K562 (cell line): ENCODE measurements around the gene SMARCB1. TPM values are rescaled to one million over a fixed set of nuclear protein-coding genes. Genes with fewer than 3 reads are reported as not detected.

ENCODE experiments used
- CHCHD3 ChIP-seq: fragments of 250-450 bp; sonication (Bioruptor Pico); IDR thresholded peaks from 2 replicates; pipeline ENCODE4 v2.1.2; 2022; ENCODE audit warnings: mild to moderate bottlenecking
- NUFIP1 ChIP-seq: fragments of 450-650 bp; IDR thresholded peaks from 2 replicates; pipeline ENCODE4 v1.6.1; 2018; ENCODE audit not compliant: partially characterized antibody
- PHF20 ChIP-seq: fragments of 450-650 bp; IDR thresholded peaks from 2 replicates; pipeline ENCODE4 v1.6.1; 2018; ENCODE audit not compliant: partially characterized antibody
- SIN3A ChIP-seq, 2 experiments: fragments of 150-350 bp in 1 of 2; IDR thresholded peaks; 2 replicates each; pipeline ENCODE4 v1.6.1; 2011 to 2016; ENCODE audit warnings: borderline replicate concordance in 2 of 2, low read depth in 2 of 2, low read length in 2 of 2, mild to moderate bottlenecking in 2 of 2, moderate library complexity in 2 of 2; ENCODE audit not compliant: control insufficient read depth in 1 of 2
- SNRNP70 ChIP-seq: fragments of 200-400 bp; formaldehyde crosslinking; optimal IDR thresholded peaks from 2 replicates; pipeline ENCODE3; 2017; ENCODE audit warnings: low read depth, low read length
- TAF15 ChIP-seq: fragments of 200-400 bp; formaldehyde crosslinking; IDR thresholded peaks from 2 replicates; pipeline ENCODE4 v1.6.1; 2017; ENCODE audit warnings: mild to moderate bottlenecking, low read depth, low read length, moderate library complexity
- TBP ChIP-seq: optimal IDR thresholded peaks from 2 replicates; pipeline ENCODE3; 2011; ENCODE audit warnings: low read depth, low read length, improper control_type of control experiment
- TGIF2 ChIP-seq: sonication (generic); formaldehyde crosslinking; IDR thresholded peaks from 2 replicates; pipeline ENCODE4 v1.8.1; 2022; ENCODE audit warnings: mild to moderate bottlenecking, missing genetic modification reagents, moderate library complexity
- ZFP36 ChIP-seq: fragments of 150-350 bp; IDR thresholded peaks from 2 replicates; pipeline ENCODE4 v1.6.1; 2018; ENCODE audit warnings: low read length, low read depth; ENCODE audit not compliant: partially characterized antibody
- ZNF830 ChIP-seq: fragments of 250-450 bp; sonication (Bioruptor Pico); IDR thresholded peaks from 2 replicates; pipeline ENCODE4 v1.5.0; 2021; ENCODE audit warnings: mild to moderate bottlenecking
- polyA plus RNA-seq, 8 experiments: library from polyadenylated mRNA; depleted of rRNA in 4 of 8; stranded (reverse) in 5 of 8; unstranded in 3 of 8; fragments of >200 nt; fragmentation: Nextera tagmentation in 2 of 8; fragmentation: Illumina TruSeq in 1 of 8; extraction: Ambion mirVana in 2 of 8; extraction: Trizol in 1 of 8; gene quantifications; 2 replicates each; pipeline versions ENCODE4 v1.2.1 to v1.2.3, GENCODE V29; 2011 to 2014; ENCODE audit warnings: inconsistent platforms in 1 of 8, missing spikeins in 1 of 8
- total RNA-seq, 7 experiments: library from RNA; depleted of rRNA in 6 of 7; stranded (reverse); fragments of >200 nt in 6 of 7; fragmentation: Illumina TruSeq in 2 of 7; extraction: Trizol in 2 of 7; gene quantifications; 2 replicates each; pipeline versions ENCODE4 v1.2.1 to v1.2.3, GENCODE V29; 2011 to 2021; ENCODE audit warnings: low replicate concordance in 1 of 7
- TF ChIP-seq, protein P1 (sequence below): sonication (generic); formaldehyde crosslinking; IDR thresholded peaks from 2 replicates; pipeline ENCODE4 v1.8.1; 2023; ENCODE audit warnings: mild to moderate bottlenecking, missing genetic modification reagents
- TF ChIP-seq, protein P2 (sequence below): fragments of 250-450 bp; sonication (Bioruptor Pico); IDR thresholded peaks from 2 replicates; pipeline ENCODE4 v1.5.0; 2020; ENCODE audit warnings: mild to moderate bottlenecking
- TF ChIP-seq, protein P3 (sequence below): fragments of 450-650 bp; IDR thresholded peaks from 2 replicates; pipeline ENCODE4 v1.6.1; 2018; ENCODE audit not compliant: partially characterized antibody
- TF ChIP-seq, protein P4 (sequence below): sonication (generic); formaldehyde crosslinking; IDR thresholded peaks from 2 replicates; pipeline ENCODE4 v1.4.0; 2020; ENCODE audit warnings: mild to moderate bottlenecking, missing genetic modification reagents

SMARCB1 gene
- total and polyA plus RNA-seq, 9 of the 15 experiments (the other 6 are each of a cell fraction or from before 2014, with no cell fraction given) = 1.2 to 113 (median 65.4) TPM

DNA sequence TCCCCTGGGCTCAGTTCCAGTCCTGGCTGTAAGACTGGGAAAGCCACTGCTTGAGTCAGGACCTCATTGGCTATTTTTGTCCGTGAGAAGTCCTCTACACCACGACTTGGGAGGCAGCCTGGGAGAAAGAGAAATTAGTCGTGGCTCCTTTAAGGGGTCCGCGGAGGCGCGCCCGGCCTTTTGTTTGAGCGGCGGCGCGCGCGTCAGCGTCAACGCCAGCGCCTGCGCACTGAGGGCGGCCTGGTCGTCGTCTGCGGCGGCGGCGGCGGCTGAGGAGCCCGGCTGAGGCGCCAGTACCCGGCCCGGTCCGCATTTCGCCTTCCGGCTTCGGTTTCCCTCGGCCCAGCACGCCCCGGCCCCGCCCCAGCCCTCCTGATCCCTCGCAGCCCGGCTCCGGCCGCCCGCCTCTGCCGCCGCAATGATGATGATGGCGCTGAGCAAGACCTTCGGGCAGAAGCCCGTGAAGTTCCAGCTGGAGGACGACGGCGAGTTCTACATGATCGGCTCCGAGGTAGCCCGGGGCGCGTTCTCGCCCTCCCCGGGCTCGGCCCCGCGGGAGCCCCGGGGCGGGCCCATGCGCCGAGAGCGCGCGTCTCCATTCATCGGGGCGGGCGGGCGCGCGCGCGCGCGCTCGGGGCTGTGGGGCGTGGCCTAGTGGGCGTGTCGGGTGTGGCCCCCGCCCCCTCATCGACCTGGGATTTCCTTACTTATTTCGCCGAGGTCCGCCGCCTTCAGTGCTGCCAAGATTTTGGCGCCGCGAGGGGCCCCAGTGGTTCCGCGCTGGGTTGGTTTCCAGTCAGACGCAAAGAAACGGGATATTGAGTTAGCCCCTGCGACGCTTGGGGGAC, at the start of gene SMARCB1 (continued):
- TF ChIP-seq, protein P1, sequence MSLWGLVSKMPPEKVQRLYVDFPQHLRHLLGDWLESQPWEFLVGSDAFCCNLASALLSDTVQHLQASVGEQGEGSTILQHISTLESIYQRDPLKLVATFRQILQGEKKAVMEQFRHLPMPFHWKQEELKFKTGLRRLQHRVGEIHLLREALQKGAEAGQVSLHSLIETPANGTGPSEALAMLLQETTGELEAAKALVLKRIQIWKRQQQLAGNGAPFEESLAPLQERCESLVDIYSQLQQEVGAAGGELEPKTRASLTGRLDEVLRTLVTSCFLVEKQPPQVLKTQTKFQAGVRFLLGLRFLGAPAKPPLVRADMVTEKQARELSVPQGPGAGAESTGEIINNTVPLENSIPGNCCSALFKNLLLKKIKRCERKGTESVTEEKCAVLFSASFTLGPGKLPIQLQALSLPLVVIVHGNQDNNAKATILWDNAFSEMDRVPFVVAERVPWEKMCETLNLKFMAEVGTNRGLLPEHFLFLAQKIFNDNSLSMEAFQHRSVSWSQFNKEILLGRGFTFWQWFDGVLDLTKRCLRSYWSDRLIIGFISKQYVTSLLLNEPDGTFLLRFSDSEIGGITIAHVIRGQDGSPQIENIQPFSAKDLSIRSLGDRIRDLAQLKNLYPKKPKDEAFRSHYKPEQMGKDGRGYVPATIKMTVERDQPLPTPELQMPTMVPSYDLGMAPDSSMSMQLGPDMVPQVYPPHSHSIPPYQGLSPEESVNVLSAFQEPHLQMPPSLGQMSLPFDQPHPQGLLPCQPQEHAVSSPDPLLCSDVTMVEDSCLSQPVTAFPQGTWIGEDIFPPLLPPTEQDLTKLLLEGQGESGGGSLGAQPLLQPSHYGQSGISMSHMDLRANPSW (CRISPR knock-in tag) = no peak
- TF ChIP-seq NUFIP1 (no peak), TBP (peak; percentile 78), CHCHD3 (no peak), TGIF2 (no peak), PHF20 (no peak), ZNF830 (CRISPR knock-in tag) (no peak), TAF15 (no peak), SIN3A (IDR thresholded peaks at IDR 0.05; ENCODE audit: borderline replicate concordance in 2 of 2, control insufficient read depth in 1 of 2, low read depth in 2 of 2, low read length in 2 of 2) (peak in 1 of 2 experiments; percentile 42; a peak in 1 of 4 replicates), SNRNP70 (no peak), ZFP36 (no peak)
- TF ChIP-seq, protein P2, sequence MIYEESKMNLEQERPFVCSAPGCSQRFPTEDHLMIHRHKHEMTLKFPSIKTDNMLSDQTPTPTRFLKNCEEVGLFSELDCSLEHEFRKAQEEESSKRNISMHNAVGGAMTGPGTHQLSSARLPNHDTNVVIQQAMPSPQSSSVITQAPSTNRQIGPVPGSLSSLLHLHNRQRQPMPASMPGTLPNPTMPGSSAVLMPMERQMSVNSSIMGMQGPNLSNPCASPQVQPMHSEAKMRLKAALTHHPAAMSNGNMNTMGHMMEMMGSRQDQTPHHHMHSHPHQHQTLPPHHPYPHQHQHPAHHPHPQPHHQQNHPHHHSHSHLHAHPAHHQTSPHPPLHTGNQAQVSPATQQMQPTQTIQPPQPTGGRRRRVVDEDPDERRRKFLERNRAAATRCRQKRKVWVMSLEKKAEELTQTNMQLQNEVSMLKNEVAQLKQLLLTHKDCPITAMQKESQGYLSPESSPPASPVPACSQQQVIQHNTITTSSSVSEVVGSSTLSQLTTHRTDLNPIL (CRISPR knock-in tag) = no peak
- TF ChIP-seq, protein P3, sequence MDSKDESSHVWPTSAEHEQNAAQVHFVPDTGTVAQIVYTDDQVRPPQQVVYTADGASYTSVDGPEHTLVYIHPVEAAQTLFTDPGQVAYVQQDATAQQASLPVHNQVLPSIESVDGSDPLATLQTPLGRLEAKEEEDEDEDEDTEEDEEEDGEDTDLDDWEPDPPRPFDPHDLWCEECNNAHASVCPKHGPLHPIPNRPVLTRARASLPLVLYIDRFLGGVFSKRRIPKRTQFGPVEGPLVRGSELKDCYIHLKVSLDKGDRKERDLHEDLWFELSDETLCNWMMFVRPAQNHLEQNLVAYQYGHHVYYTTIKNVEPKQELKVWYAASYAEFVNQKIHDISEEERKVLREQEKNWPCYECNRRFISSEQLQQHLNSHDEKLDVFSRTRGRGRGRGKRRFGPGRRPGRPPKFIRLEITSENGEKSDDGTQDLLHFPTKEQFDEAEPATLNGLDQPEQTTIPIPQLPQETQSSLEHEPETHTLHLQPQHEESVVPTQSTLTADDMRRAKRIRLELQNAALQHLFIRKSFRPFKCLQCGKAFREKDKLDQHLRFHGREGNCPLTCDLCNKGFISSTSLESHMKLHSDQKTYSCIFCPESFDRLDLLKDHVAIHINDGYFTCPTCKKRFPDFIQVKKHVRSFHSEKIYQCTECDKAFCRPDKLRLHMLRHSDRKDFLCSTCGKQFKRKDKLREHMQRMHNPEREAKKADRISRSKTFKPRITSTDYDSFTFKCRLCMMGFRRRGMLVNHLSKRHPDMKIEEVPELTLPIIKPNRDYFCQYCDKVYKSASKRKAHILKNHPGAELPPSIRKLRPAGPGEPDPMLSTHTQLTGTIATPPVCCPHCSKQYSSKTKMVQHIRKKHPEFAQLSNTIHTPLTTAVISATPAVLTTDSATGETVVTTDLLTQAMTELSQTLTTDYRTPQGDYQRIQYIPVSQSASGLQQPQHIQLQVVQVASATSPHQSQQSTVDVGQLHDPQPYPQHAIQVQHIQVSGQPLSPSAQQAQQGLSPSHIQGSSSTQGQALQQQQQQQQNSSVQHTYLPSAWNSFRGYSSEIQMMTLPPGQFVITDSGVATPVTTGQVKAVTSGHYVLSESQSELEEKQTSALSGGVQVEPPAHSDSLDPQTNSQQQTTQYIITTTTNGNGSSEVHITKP = peak; percentile 99
- TF ChIP-seq, protein P4, sequence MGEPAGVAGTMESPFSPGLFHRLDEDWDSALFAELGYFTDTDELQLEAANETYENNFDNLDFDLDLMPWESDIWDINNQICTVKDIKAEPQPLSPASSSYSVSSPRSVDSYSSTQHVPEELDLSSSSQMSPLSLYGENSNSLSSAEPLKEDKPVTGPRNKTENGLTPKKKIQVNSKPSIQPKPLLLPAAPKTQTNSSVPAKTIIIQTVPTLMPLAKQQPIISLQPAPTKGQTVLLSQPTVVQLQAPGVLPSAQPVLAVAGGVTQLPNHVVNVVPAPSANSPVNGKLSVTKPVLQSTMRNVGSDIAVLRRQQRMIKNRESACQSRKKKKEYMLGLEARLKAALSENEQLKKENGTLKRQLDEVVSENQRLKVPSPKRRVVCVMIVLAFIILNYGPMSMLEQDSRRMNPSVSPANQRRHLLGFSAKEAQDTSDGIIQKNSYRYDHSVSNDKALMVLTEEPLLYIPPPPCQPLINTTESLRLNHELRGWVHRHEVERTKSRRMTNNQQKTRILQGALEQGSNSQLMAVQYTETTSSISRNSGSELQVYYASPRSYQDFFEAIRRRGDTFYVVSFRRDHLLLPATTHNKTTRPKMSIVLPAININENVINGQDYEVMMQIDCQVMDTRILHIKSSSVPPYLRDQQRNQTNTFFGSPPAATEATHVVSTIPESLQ = 0 out of 2 replicates have a peak, but pooled peaks have one; percentile 67
